PC-9 (cell line): ENCODE measurements around the gene DST.

Experiments
- EZH2 ChIP-seq: fragments of 200-600 bp; sonication (generic); IDR thresholded peaks from 2 replicates; pipeline ENCODE4 v1.8.0; 2017; ENCODE audit warnings: antibody characterized with exemption, low read depth
- TF ChIP-seq, protein P1 (sequence below): fragments of 200-600 bp; sonication (generic); conservative IDR thresholded peaks from 2 replicates; pipeline ENCODE4 v1.6.1; 2017; ENCODE audit warnings: mixed run types, antibody characterized with exemption, mild to moderate bottlenecking, moderate library complexity

DNA sequence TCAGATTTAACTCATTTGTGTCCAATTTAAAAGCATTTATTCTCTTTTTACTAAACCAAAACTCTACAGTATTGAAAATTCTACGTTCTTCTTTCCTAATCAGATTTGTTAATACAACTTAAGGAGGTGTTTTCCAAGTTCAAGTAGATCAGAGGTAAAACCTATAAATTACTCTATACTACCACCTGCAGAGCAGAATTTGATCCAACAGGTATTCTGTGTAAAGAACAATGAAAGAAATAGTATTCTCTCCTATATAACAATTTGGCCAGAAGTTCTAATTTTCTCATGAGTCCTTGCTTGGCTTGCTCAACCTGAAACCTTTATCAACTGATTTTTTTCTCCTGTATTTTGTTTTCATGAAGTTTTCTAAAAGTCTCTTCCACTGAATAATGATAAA is 28.5 kb upstream of the DST start:
- TF ChIP-seq, protein P1, sequence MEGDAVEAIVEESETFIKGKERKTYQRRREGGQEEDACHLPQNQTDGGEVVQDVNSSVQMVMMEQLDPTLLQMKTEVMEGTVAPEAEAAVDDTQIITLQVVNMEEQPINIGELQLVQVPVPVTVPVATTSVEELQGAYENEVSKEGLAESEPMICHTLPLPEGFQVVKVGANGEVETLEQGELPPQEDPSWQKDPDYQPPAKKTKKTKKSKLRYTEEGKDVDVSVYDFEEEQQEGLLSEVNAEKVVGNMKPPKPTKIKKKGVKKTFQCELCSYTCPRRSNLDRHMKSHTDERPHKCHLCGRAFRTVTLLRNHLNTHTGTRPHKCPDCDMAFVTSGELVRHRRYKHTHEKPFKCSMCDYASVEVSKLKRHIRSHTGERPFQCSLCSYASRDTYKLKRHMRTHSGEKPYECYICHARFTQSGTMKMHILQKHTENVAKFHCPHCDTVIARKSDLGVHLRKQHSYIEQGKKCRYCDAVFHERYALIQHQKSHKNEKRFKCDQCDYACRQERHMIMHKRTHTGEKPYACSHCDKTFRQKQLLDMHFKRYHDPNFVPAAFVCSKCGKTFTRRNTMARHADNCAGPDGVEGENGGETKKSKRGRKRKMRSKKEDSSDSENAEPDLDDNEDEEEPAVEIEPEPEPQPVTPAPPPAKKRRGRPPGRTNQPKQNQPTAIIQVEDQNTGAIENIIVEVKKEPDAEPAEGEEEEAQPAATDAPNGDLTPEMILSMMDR = no peak
- TF ChIP-seq EZH2 = no peak
